Hepatocyte (in vitro differentiated cells): ENCODE measurements around the gene ATAD3B. TPM values are rescaled to one million over a fixed set of nuclear protein-coding genes. Genes with fewer than 3 reads are reported as not detected.

ENCODE experiments used
- DNase-seq: peaks from one replicate; pipeline ENCODE4 v3.0.0-alpha.2; 2016; ENCODE audit warnings: low spot score
- H2AFZ ChIP-seq: fragments of 200-600 bp; sonication (generic); 2 replicates; pipeline ENCODE4 v1.6.0; 2016; ENCODE audit warnings: antibody characterized with exemption, mild to moderate bottlenecking
- H3K27ac ChIP-seq: fragments of 200-600 bp; sonication (generic); 2 replicates; pipeline ENCODE4 v1.5.1; 2016; ENCODE audit warnings: mild to moderate bottlenecking
- H3K27me3 ChIP-seq: fragments of 200-600 bp; sonication (generic); 2 replicates; pipeline ENCODE4 v1.6.1; 2016
- H3K36me3 ChIP-seq: fragments of 200-600 bp; sonication (generic); replicated peaks from 2 replicates; pipeline ENCODE4 v1.5.1; 2016; ENCODE audit warnings: low read depth; ENCODE audit not compliant: insufficient read depth
- H3K4me1 ChIP-seq: fragments of 200-600 bp; sonication (generic); 2 replicates; pipeline ENCODE4 v1.5.1; 2016; ENCODE audit warnings: mild to moderate bottlenecking, moderate library complexity; ENCODE audit not compliant: insufficient read depth
- H3K4me2 ChIP-seq: fragments of 200-600 bp; sonication (generic); 2 replicates; pipeline ENCODE4 v1.6.0; 2016
- H3K4me3 ChIP-seq: fragments of 200-600 bp; sonication (generic); 2 replicates; pipeline ENCODE4 v1.5.1; 2016; ENCODE audit warnings: mild to moderate bottlenecking
- H3K79me2 ChIP-seq: fragments of 200-600 bp; sonication (generic); 2 replicates; pipeline ENCODE4 v1.6.0; 2017; ENCODE audit warnings: mild to moderate bottlenecking
- H3K9me2 ChIP-seq: fragments of 200-600 bp; sonication (generic); replicated peaks from 2 replicates; pipeline ENCODE4 v1.6.0; 2017; ENCODE audit warnings: mild to moderate bottlenecking; ENCODE audit not compliant: insufficient read depth
- H3K9me3 ChIP-seq: fragments of 200-600 bp; sonication (generic); 2 replicates; pipeline ENCODE4 v1.5.1; 2016; ENCODE audit warnings: low read depth, mild to moderate bottlenecking
- H4K20me1 ChIP-seq: fragments of 200-600 bp; sonication (generic); 2 replicates; pipeline ENCODE4 v1.6.0; 2016; ENCODE audit warnings: mild to moderate bottlenecking; ENCODE audit not compliant: insufficient read depth, poor library complexity, severe bottlenecking
- CTCF ChIP-seq: fragments of 200-600 bp; sonication (generic); IDR thresholded peaks from 2 replicates; pipeline ENCODE4 v1.5.1; 2016; ENCODE audit warnings: antibody characterized with exemption, mild to moderate bottlenecking; ENCODE audit not compliant: poor library complexity
- EZH2 ChIP-seq: fragments of 200-600 bp; sonication (generic); IDR thresholded peaks from 2 replicates; pipeline ENCODE4 v1.6.1; 2016; ENCODE audit warnings: antibody characterized with exemption, mild to moderate bottlenecking, borderline replicate concordance
- EZH2phosphoT487 ChIP-seq: fragments of 200-600 bp; sonication (generic); IDR thresholded peaks from one replicate; pipeline ENCODE4 v1.6.1; 2018; ENCODE audit warnings: antibody characterized with exemption, mild to moderate bottlenecking, low read depth, moderate library complexity; ENCODE audit not compliant: unreplicated experiment, severe bottlenecking
- WGBS: methylation state at CpG from one replicate; pipeline ENCODE4 v1.1.6; 2016; ENCODE audit warnings: low lambda C conversion rate; ENCODE audit errors: missing lambda C conversion rate; 5-methylcytosine and 5-hydroxymethylcytosine counted together
- polyA plus RNA-seq: library from polyadenylated mRNA; unstranded; fragments of >200 nt; fragmentation: Nextera tagmentation; extraction: Ambion mirVana; gene quantifications from 2 replicates; pipeline ENCODE4 v1.2.1, GENCODE V29; 2016
- total RNA-seq: library from RNA; depleted of rRNA; stranded (reverse); fragments of >200 nt; gene quantifications from 2 replicates; pipeline ENCODE4 v1.2.3, GENCODE V29; 2014

ATAD3B gene
- total and polyA plus RNA-seq, 2 experiments from 2014 or later = 13.4 to 33.2 TPM

- H3K36me3 ChIP-seq = no peaks in the 10 kb centered on the region
- no peak overlapping the region for H2AFZ ChIP-seq
- no peak overlapping the region for H3K4me3 ChIP-seq
- H3K4me2 ChIP-seq = peak overlapping the region; percentile 83
- H3K9me3 ChIP-seq = no peaks in the 10 kb centered on the region
- TF ChIP-seq CTCF (no peak), EZH2phosphoT487 (no peak), EZH2 (no peak)
- no peak for DNase-seq
- no peak overlapping the region for H3K27ac ChIP-seq
- no peaks in the 10 kb centered on the region for H3K79me2 ChIP-seq
- 55% methylated on average over 9 of the region's 19 CpGs for WGBS
- H4K20me1 ChIP-seq = no peaks in the 10 kb centered on the region
- H3K9me2 ChIP-seq = no peaks in the 10 kb centered on the region
- peaks cover 22% of the 10 kb centered on the region for H3K4me1 ChIP-seq
- H3K27me3 ChIP-seq = no peaks in the 10 kb centered on the region
Observed at GRCh38 chr1:1426496-1427105, 45.0 kb upstream of the ATAD3B start.

DNA sequence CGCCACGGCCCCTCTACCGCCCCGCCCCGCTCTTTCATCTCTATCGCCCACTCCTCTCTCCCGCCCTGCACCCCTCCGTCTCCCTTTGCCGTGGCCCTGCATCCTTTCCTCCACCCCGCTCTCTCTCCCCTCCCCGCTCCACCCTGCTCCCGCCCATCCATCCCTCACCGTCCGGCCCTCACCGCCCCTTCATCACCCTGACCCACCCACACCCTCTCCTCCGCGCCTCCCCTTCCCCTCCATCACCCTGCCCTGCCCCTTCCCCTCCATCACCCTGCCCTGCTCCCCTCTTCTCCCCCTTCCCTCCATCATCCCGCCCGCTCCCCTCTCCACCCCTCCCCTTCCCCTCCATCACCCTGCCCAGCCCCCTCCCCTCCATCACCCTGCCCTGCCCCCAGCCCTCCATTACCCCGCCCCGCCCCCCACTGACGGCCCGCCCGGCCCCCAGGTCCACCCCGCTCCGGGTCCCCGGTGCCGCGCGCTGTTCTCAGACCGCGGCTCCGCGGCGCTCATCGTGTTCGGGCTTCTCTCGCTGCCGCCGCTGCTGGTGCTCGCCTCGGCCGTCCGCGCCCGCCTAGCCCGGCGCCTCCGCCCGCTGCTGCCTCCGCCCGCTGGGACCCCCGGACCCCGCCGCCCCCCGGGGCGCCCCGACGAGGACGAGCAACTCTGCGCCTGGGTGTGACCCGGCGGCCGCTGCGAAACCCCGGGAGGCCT, 44.3 kb upstream of the ATAD3B start:
- H3K79me2 ChIP-seq = no peaks in the 10 kb centered on the region
- H2AFZ ChIP-seq = peak overlapping the region; percentile 21
- peak; percentile 67 for DNase-seq
- no peak overlapping the region for H3K27ac ChIP-seq
- H3K9me2 ChIP-seq = no peaks in the 10 kb centered on the region
- no peaks in the 10 kb centered on the region for H3K9me3 ChIP-seq
- no peaks in the 10 kb centered on the region for H3K36me3 ChIP-seq
- no peak for TF ChIP-seq EZH2
- TF ChIP-seq EZH2phosphoT487 = no peak
- no peak for TF ChIP-seq CTCF
- H3K4me1 ChIP-seq = peaks cover 29% of the 10 kb centered on the region
- H3K27me3 ChIP-seq = no peaks in the 10 kb centered on the region
- no CpG with 5 or more reads among the region's 66 CpGs for WGBS
- H3K4me2 ChIP-seq = peak overlapping the region; percentile 83
- no peaks in the 10 kb centered on the region for H4K20me1 ChIP-seq
- peak overlapping the region; percentile 64 for H3K4me3 ChIP-seq

DNA sequence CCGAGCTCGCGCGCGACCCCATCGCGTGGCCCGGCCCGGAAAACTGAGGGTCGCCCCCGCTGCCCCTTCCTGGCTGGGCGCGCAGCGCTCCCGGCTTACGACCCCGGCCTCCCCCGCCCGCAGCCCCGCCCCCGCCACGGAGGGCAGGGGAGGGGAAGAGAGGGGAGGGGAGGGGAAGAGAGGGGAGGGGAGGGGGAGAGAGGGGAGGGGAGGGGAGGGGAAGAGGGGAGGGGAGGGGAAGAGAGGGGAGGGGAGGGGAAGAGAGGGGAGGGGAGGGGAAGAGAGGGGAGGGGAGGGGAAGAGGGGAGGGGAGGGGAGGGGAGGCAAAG, 43.8 kb upstream of the ATAD3B start:
- H3K4me3 ChIP-seq = peak overlapping the region; percentile 64
- WGBS = no CpG with 5 or more reads among the region's 22 CpGs
- TF ChIP-seq EZH2 (no peak), EZH2phosphoT487 (no peak), CTCF (no peak)
- H3K9me3 ChIP-seq = no peaks in the 10 kb centered on the region
- H3K36me3 ChIP-seq = no peaks in the 10 kb centered on the region
- H2AFZ ChIP-seq = peak overlapping the region; percentile 21
- DNase-seq = no peak
- H3K27ac ChIP-seq = no peak overlapping the region
- no peaks in the 10 kb centered on the region for H4K20me1 ChIP-seq
- H3K9me2 ChIP-seq = no peaks in the 10 kb centered on the region
- peak overlapping the region; percentile 83 for H3K4me2 ChIP-seq
- H3K4me1 ChIP-seq = peaks cover 34% of the 10 kb centered on the region
- no peaks in the 10 kb centered on the region for H3K79me2 ChIP-seq
- H3K27me3 ChIP-seq = no peaks in the 10 kb centered on the region
